Left renal pelvis (tissue), 4 donors: ENCODE measurements around the gene CPE. TPM values are rescaled to one million over a fixed set of nuclear protein-coding genes. Genes with fewer than 3 reads are reported as not detected.

Experiments
- DNase-seq, 4 donors: peaks; one replicate each; pipeline ENCODE4 v3.0.0-alpha.2; 2013; ENCODE audit warnings: low read depth in 4 of 4, low spot score in 3 of 4
- polyA plus RNA-seq, 4 donors: library from polyadenylated mRNA; unstranded; fragments of 120-200 nt; gene quantifications; one replicate each; pipeline ENCODE4 v1.2.1, GENCODE V29; 2013; ENCODE audit not compliant: insufficient read length in 4 of 4

The CPE gene
- polyA plus RNA-seq, 4 donors, result 82.8 to 488 (median 175) TPM

GRCh38 chr4:165361810-165362209 lies 17.0 kb upstream of the CPE start:
- no peak for DNase-seq

- DNase-seq, result no peak
Measured at GRCh38 chr4:165364452-165365080, 14.2 kb upstream of the CPE start.

- DNase-seq, result no peak
Measured at GRCh38 chr4:165367040-165367439, 11.8 kb upstream of the CPE start.

- no peak for DNase-seq
Measured at GRCh38 chr4:165368114-165368513, 10.7 kb upstream of the CPE start.

- DNase-seq, result no peak
Measured at GRCh38 chr4:165368567-165368966, 10.2 kb upstream of the CPE start.

GRCh38 chr4:165369522-165369921 lies 9.3 kb upstream of the CPE start:
- no peak for DNase-seq

- DNase-seq, result no peak
Measured at GRCh38 chr4:165370530-165370929, 8.3 kb upstream of the CPE start.

- DNase-seq, result no peak
Measured at GRCh38 chr4:165375465-165375864, 3.3 kb upstream of the CPE start.

- DNase-seq, result no peak
Measured at GRCh38 chr4:165378398-165378744, 437 bp upstream of the CPE start.

- DNase-seq, result no peak
Measured at GRCh38 chr4:165379678-165380064, 863 bp downstream of the CPE start.

- no peak for DNase-seq
Measured at GRCh38 chr4:165380805-165381204, 2.0 kb downstream of the CPE start.

- DNase-seq, result no peak
Measured at GRCh38 chr4:165381821-165382373, 3.1 kb downstream of the CPE start.

GRCh38 chr4:165382640-165383039 lies 3.8 kb downstream of the CPE start:
- DNase-seq, result no peak

GRCh38 chr4:165383591-165384073 lies 4.8 kb downstream of the CPE start:
- DNase-seq, result no peak

- no peak for DNase-seq
Measured at GRCh38 chr4:165384186-165384585, 5.4 kb downstream of the CPE start.

GRCh38 chr4:165384598-165384997 lies 5.8 kb downstream of the CPE start:
- peak in 1 of 4 donors; percentile 27 for DNase-seq

GRCh38 chr4:165385126-165385525 lies 6.3 kb downstream of the CPE start:
- DNase-seq, result no peak

- DNase-seq, result no peak
Measured at GRCh38 chr4:165386328-165386727, 7.5 kb downstream of the CPE start.

GRCh38 chr4:165388756-165389155 lies 9.9 kb downstream of the CPE start:
- no peak for DNase-seq

GRCh38 chr4:165393051-165393450 lies 14.2 kb downstream of the CPE start:
- no peak for DNase-seq

GRCh38 chr4:165393704-165394103 lies 14.9 kb downstream of the CPE start:
- DNase-seq, result no peak

- DNase-seq, result no peak
Measured at GRCh38 chr4:165394275-165394674, 15.5 kb downstream of the CPE start.

GRCh38 chr4:165398570-165398969 lies 19.8 kb downstream of the CPE start:
- DNase-seq, result no peak
